CD4-positive, alpha-beta T cell treated with Interleukin-12 subunit alpha and Interleukin-12 subunit beta, for 1 hour (primary cell): ENCODE data around the gene PAX7.

Experiments
- DNase-seq: peaks from one replicate; pipeline ENCODE4 v3.0.0-alpha.2; 2020

PAX7 gene

DNA sequence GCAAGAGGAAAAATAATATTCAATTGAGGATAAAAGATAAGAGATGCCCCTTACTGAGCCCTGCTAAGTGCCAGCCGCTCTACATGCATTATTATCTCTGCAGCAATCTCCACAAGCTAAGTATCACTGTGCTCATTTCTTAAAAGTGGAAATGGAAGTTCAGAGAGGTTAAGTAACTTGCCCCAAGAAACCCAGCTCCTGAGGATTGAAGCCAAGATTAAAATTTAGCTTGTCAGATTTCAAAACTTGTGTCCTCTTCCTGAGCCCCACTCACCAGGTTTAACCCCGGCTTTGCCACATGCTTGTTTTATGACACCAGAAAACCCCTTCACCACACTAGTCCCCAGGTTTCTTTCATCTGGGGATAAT lies 11.2 kb upstream of the PAX7 start:
- DNase-seq = no peak

DNA sequence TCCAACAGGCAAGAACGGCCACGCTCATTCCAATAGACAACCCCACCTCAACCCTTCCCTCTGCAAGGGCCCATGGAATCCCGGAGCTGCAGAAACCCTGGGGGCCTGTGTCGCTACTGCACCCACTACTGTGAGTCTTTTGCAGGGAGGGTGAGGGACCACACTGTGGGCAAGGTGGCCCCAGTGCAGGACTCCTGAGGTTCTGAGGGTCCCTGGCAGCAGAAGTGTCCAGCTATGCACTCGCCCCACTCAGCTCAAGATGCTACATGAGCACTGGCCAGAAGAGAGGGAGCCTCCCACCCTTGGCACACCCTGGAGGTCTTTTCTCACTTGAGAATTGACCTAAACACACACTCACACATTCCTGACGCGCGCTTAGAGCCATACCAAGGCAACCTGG lies 2.1 kb upstream of the PAX7 start:
- DNase-seq = no peak

DNA sequence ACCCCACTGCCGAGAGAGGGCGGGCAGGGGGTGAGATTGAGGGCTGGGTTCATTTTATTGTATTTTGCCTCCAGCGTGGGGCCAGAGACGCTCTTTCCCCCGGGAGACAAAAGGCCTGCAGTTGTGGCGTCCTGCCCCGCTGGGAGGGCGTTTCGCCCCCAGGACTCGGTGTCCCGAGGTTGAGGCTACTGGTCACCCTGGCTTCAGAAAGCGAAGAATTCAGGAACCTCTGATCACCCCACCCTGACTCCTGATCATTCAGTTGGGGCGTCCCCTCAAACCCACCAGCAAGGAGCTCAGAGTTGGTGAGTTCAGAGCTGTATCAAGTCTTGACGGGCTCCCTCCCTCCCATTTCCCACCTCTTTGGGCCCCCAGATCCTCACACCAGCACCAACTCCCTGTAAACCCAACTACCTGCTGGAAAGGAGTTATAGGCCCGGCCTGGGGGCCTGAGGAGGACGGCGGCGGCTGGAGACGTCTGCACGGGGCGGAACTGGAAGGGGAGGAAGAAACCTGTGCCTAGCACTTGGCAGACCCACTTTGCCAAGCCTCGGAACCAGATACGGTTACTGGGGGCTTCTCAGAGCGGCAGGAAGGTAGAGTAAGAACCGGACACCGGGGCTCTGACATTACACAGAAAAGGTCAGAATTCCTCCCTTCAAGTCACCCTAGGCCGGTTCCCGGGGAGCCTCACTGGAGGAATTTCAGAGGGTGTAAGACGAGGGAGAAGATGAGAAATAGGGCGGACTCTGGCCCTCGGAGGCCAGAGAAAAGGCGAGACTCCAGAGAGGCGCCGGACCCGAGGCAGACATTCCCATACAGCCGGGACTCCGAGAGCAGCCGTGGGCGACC lies 761 bp upstream of the PAX7 start:
- no peak for DNase-seq

DNA sequence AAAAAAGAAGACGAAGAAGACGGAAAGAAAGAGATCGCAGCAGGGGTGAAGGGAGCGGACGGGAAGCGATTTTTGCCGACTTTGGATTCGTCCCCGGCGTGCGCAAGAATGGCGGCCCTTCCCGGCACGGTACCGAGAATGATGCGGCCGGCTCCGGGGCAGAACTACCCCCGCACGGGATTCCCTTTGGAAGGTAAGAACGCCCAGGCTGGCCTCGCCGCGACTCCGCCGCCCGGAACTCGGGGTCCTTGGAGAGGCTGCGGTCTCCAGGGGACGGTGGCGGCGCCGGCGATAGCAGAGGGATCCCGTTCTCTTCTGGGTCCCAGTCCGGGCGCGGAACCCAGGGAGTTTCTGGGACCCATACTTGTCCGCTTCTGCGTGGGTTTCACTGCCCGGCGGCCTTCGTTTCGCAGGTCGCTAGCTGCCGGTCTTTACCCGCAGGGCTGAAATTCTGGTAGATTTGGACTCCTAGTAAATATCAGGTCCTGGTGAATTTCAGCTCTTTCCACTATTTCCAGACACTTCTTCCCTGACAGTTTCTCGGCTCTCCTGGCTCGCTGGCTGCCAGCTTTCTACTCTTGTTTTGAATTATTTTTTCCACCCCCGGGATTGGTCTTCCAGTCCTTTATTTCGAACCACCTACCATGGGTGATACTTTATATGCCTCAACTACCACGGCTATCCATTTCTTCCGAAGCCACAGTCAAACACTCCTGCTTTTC lies 1.0 kb downstream of the PAX7 start:
- DNase-seq = no peak

DNA sequence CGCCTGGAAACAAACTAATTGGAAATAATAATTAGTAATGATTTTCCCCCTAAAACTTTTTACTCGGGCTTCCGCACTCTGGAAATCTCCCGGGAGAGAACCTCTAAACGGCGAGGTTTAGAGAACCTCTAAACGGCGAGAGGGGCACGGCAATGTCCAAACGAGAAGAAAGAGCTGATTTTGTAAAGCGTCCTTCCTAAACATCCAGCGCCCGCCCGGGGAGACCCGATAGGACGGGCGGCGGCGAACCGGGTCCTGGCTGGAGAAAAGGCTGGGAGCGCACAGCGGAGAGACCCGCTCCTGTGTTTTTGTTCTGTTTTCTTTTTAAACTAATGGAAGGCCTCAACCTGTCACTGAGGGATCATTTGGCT lies 1.6 kb downstream of the PAX7 start:
- no peak for DNase-seq

DNA sequence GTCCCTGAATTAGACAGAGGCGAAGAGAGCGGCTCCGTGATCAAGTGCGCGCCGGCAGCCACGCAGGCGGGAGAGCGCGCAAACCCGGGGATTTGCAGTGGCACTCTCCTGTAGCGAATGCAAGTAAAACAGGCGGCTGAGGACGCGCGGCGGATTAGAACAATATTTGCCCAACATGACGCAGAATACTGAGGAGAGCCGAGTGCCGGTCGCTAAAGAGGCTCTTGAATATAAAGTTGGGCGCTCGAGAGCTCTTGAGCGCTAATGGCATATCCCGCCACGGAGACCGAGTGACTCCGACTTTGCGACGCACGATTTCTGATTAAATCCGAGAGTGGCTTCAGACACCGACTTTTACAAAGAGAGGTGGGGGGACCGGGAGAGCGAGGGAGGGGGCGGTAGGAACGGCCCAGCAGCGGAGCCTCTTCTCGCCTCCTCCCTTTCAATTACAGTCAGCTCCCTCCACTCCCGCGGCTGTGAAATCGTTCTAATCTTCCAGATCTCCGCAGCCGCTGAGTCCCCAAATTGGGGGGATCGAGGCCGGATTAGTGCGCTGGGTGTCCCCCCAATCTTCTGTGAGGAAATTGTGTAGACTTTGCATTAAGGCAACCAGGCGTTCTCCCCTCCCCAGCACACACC lies 2.3 kb downstream of the PAX7 start:
- no peak for DNase-seq

DNA sequence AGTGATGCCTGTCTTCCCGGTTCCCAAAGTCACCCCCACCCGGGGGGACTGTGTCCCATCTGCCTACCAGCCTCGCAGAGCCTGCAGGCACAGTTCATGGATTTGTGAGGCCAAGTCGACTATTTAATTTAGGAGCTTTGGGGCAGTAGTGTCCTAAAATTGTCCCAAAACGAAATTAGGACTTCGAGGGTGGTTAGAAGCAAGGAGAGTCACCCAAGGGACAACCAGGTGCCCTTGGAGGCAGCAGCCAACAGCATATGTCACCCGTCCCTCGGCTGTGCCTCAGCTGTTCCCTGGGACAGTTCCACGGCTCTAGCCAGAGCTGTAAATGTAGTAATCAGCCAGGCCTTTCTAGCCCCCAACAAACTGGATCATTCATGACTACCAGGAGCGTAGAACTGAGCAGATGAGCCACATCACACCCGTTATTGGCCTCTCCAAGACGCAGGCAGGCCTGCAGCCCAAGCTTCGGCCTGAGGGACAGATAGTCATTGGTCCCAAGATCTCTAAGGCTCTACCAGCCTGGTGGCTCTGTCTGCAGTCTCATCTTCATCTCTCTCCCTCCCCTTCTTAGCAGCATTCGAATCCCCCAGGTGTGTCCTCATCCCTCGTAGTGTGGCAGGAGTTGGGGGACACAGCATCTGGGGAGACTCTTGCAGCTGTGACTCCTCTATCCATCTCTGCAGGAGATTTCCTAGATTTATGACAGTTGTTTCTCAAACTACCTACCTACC lies 2.9 kb downstream of the PAX7 start:
- no peak for DNase-seq

DNA sequence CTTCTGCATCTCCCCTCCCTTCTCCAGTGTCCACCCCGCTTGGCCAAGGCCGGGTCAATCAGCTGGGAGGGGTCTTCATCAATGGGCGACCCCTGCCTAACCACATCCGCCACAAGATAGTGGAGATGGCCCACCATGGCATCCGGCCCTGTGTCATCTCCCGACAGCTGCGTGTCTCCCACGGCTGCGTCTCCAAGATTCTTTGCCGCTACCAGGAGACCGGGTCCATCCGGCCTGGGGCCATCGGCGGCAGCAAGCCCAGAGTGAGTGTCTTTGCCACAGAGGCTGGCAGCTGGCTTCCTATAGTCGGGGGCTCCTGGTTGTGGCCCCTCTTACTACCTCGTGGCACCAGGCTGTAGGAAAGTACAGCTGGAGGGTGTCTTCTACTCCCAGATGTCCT lies 3.6 kb downstream of the PAX7 start:
- DNase-seq = no peak

DNA sequence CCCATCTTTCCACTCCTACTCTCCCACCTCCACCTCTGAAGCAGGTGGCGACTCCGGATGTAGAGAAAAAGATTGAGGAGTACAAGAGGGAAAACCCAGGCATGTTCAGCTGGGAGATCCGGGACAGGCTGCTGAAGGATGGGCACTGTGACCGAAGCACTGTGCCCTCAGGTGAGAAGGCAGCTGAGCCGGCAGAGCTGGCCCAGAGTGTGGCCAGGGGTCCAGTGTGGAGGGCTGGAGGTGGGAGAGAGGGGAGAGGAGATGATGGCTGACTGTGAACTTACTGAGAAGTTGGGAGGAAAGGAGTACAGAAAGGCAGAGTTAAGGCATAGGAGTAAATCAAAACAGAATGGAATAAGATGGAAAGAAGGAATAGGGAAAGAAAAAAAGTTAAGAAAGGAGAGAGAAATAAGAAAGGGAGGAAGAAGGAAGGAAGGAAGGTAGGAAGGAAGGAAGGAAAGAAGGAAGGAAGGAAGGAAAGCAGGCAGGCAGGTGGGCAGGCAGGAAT lies 4.5 kb downstream of the PAX7 start:
- no peak for DNase-seq

DNA sequence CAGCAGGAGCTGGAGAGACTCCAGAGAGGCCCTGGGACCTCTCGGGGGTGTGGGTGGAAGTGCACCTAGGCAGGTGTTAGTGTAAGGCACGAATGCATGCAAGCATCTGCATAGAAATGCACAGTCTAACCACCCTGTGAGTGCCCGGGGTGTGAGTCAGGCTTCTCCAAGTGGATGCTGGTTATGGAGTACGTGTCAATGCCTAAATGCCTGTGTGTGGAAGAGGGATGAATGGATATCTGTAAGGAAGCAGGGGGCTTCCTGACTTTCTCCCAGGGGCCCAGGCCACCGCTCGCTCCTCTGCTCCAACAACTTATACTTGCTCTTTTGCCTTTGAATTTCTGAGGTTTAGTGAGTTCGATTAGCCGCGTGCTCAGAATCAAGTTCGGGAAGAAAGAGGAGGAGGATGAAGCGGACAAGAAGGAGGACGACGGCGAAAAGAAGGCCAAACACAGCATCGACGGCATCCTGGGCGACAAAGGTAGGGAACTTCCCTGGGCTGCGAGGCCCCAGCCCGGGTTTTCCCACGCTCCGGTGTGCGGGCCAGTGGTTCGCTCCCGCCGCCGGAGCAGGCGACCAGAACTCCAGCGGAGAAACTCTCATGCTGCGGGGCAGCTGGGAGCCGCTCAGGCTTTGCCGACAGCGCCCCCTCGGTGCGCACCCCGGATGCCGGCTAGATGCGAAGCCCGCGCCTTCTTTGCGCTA lies 5.4 kb downstream of the PAX7 start:
- DNase-seq = no peak

DNA sequence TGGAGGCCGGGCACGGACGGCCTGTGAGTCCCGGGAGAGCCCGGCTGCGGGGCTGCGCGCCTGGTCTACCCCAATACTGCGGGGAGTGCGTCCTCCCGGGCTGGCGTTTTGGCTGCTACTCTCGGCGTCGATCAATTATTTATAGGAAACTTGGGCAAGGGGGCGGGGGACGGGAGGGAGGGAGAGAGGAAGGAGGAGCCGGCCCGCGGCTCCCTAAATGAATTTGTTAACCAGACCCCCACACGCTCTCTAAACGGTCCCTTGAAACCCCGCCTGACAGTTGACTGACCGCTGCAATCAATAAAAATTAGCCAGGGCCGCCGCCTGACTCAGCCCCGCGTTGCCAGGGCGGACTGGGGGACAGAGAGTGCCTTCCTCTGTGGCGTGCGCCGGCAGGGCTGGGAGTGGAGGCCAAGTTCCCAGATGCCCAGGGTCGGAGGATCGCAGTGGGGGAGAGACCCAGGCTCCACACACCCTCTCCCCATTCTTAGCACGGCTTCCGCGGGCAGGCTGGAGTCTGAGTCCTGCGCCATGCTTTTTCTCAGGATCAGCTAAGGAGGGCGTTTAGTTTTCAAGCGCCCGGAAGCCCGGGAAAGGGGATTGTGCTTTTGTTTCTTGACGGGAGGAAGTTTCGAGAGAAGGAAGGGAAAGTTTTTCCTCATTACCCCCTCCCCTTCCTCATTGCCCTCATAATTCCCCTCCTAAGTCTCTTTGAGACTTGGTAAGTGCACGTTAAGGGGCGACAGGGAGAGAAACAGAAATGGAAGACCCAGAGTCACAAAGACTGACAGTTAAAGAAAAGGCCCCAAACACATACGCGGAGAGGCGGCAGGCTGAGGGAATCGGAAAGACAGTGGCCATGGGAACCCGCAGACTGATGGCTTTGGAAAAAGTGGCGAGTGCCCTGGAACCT lies 6.2 kb downstream of the PAX7 start:
- no peak for DNase-seq

DNA sequence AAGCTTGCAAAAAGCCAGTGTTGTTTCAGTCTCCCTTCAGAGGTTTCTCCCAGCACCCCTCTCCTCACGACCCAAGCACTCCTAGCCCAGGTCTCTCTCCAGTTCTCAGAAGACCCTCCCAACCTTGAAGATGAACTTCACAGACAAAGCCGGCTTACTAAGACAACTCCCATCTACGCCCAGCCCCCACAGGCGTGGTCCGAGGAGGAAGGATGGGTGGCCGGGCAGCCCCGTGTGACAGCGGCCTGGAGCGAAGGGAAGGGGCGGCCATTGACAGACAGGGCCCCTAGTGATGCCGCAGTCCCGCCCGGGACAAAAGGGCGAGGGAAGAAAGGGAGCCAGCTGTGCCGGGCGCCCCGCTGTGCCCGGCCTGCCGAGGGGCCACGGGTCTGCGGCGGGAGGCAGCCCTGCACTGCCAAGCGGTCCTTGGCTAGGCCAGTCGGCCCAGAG lies 6.9 kb downstream of the PAX7 start:
- DNase-seq = no peak

DNA sequence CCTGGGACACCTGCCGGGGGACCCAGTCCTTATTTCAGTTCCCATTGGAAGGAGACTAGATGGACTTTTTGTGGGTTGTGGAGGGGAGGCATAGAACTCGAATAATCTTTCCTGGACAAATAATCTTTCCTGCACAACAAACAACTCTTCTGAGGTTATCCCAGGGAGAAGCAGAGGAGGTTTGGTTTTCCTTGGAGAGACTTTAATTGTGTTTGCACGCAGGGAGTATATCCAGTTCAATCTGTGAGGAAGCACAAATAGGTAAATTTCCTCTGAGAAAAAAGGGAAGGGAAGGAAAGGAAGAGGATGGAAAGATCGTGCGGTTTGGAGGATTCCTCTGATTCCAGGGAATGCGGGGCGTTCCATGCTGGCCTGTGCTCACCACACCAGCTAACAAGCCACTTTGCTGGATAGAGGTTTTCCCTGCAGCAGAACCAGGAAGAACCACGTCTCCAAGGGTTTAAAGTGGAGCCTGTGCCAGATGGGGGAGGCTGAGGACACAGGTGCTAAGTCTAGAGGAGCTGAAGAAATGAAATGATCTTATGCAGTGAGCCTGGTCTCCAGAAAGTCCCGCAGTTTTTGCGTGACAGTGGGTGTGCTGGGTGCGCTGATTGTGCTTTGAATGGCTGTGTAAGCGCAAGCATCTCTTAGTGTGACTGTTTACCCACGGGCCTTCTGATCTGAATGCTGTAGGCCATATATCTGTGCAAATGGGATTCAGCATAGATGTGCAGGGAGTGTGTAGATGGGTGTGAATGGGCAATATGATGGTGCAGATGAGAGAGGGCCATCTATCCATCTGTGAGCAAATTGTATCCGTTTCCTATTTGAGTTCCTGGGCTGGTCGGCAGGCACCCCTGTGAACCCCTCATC lies 7.6 kb downstream of the PAX7 start:
- no peak for DNase-seq

DNA sequence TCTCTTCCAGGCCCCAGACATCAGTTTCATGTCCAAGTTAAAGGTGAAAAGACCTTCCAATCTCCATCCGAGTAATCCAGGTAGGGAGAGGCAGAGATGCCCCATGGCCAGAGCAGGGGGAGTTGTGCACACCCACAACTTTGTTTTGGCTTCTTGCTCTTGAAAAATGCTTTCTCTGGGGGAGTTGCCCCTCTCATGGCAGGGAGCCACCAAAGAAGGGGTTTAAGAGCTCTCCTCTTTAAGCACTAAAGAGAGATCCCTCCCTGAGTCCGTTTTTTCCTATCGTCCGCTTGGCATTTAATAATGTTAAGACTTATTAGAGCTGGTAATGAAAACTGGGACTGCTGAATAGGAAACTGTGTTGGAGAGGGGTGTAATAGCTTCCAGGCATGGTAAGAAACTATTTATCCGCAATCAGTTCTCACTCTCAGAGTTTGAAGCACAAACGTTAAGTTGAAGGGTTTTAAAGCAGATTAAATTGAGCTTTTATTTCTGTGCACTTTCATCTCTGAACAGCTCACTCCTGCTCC lies 8.3 kb downstream of the PAX7 start:
- no peak for DNase-seq

DNA sequence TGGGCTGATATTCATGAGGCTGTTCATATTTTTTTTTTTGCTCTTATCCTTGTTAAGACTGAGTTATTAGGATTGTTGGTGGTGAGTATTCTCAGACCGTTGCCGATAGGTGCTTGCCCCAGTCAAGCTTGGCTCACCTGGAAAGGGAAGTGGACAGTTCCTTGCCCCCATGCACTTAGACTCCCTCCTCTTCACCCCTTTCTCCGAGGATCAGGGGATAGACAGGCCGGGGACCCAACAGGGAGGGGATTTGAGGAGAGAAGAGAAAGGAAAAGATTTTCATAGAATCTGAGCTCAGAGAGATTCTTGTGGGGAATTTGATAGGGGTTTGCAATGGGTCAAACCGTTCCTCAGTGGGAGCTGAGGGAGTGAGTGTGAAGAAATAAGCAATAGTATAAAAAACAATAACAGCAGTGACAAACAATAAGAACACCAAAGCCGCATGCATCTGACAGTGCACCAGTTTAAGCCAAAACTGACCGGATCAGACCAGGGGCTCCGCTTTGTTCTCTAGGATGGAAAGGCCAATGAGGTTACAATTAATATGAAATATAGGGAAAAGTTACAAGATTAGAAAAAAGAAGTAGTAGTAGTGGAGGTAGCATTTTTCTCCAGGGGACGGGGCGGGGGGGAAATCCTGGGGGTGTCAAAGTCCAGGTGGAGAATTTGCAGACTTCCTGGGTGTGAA lies 8.9 kb downstream of the PAX7 start:
- DNase-seq = no peak

DNA sequence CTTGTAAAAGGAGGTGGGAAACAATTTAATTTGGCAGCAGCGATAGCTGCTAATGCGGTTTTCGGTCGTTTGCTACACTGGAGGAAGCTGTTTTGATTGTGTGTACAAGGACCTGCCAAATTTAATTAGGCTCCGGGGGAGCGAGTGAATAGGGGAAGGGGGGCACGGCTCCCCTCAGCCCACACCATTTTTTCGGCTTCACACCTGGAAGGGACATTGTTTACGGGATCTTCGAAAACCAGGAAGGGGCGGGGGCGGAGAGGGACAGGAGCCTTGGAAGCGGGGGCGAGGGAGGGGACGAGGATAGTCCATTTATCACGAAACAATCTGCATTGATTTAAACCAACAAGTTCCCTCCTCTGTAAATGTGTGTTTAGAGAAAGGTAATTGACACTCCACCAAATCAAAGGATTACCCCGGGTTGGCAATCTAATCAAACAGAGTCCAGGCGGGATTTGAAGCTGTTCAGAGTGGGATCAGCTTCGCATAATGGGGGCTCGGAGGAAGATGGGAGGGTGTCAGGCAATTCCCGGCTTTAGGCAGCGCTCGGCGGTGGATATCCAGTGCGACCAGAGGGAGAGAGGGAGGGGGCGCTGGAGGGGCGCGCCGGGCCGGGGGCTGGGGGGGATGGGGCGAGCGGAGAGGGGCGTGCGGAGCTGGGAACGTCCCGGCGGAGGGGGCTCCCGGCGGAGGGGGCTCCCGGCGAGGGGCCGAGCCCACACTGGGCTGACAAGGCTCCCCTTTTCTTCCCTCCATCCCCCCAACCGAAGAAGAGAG lies 9.8 kb downstream of the PAX7 start:
- no peak for DNase-seq

DNA sequence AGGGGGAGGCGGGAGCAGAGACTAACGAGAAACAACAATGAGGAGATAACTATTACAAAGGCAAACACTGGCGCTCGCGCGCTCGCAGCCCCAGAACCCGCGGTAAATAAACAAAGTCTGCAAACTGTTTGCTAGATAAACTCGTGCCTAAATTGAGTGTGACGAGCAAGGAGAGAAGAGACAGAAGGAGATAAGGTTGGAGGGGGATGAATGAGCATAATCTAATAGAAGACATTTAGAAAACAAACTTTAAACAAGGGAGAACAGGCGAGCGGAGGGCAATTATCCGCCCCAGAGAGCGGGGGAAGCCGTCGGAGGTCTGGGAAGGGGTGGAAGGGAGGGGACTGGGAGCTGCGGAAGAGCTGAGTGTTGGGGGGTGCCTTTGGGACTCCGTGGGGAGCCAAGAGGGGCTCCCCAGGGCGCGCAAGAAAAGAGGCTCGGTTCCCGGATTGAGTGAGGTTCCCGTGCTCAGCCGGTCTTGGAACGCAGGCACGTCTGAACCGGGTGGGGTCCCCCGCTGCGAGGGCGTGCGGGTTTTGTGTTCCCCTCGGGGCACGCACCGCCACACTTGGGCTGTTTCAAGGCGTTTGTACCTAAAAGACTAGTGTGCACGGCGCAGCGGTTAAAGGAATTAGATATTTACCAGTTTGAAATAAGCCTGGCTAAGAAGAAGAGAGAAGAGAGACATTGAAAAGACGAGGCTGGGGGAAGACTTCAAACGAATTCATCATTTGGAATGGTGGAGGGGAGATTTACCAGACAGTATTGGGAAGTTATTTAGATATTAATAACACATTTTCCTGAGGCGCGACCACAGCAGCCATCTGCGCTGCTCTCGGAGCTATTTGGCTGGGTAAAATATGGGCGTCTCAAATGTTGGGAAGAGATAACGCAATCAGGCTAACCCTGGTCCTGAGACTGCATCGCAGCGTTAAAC lies 10.6 kb downstream of the PAX7 start:
- no peak for DNase-seq
